ENCODE results near the gene SHD. TPM values are rescaled to one million over a fixed set of nuclear protein-coding genes. Genes with fewer than 3 reads are reported as not detected.
"Not testable (repeated sequence)": the region's sequence is repeated elsewhere in the genome, so short reads cannot be mapped to it uniquely, and the experiment has no call there.

The SHD gene
- total RNA-seq, 4 donors from 2014 or later, result not detected

DNA sequence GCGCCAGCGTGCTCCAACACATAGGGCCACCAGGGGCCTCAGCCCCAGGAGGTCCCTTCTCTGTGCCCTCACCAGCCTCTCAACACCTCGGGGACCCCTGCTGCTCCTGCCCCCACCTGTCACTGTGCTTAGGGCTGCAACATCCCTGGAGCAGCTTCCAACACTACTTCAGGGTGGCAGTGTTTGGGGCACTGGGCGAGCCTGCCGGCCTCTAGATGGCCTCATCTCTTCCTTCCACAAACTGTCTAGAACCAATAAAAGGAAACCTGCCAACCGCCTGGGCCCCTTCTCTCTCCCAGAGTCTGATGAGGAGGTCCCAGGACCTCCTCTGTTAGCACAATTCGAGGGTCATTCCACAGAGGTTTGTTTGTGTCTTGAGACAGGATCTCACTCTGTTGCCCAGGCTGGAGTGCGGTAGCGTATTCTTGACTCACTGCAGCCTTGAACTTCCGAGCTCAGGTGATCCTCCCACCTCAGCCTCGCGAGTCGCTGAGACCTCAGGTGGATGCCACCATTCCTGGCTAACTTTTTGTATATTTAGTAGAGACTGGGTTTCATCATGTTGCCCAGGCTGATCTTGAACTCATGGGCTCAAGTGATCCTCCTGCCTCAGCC is 10.1 kb upstream of the SHD start:
- Histone ChIP-seq H3K27me3 (no peaks in the 10 kb centered on the region), H3K4me1 (no peaks in the 10 kb centered on the region), H3K4me3 (no peak overlapping the region), H3K9me3 (no peaks in the 10 kb centered on the region), H3K36me3 (peaks cover 13 to 86% (median 32%) of the 10 kb centered on the region in 3 donors), H3K27ac (no peak overlapping the region)
- WGBS, 2 donors, result 84 to 94% methylated on average over 6 to 7 of the region's 13 CpGs
- intact Hi-C loops (cut with DNase I), result loop anchor here (5.0 kb wide), 1 partner anchor 83 kb away; no protein-coding TSS in a partner anchor
- TF ChIP-seq, protein P1, sequence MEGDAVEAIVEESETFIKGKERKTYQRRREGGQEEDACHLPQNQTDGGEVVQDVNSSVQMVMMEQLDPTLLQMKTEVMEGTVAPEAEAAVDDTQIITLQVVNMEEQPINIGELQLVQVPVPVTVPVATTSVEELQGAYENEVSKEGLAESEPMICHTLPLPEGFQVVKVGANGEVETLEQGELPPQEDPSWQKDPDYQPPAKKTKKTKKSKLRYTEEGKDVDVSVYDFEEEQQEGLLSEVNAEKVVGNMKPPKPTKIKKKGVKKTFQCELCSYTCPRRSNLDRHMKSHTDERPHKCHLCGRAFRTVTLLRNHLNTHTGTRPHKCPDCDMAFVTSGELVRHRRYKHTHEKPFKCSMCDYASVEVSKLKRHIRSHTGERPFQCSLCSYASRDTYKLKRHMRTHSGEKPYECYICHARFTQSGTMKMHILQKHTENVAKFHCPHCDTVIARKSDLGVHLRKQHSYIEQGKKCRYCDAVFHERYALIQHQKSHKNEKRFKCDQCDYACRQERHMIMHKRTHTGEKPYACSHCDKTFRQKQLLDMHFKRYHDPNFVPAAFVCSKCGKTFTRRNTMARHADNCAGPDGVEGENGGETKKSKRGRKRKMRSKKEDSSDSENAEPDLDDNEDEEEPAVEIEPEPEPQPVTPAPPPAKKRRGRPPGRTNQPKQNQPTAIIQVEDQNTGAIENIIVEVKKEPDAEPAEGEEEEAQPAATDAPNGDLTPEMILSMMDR (IDR thresholded peaks at IDR 0.05), result no peak
- TF ChIP-seq POLR2A (IDR thresholded peaks at IDR 0.05), result no peak
- no peak for DNase-seq

DNA sequence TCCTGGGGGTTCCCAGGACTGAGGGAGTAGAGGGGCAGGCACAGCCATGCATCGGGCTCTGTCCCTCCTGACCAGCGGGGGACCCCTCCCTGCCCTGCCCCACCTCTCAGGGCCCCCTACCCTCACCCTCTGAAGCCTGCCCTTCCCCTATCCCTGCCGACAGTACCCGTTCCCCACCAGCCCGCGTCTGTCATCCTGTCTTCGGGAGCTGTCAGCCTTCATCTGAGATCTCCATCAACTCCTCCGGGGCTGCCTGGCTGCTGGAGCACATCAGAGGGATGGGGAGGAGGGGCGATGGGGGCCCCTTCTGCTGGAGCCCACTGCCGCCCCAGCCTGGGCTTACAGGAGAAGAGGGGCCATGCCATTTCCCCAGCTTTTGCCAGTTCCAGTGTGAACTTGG is 6.2 kb upstream of the SHD start:
- 77 to 86% methylated on average over 3 to 6 of the region's 10 CpGs for WGBS, 2 donors
- Histone ChIP-seq H3K9me3 (no peaks in the 10 kb centered on the region), H3K27me3 (peaks cover 0 to 10% (median 0%) of the 10 kb centered on the region in 4 donors), H3K4me1 (no peaks in the 10 kb centered on the region), H3K4me3 (no peak overlapping the region), H3K36me3 (peaks cover 4 to 48% (median 12%) of the 10 kb centered on the region in 3 donors), H3K27ac (no peak overlapping the region)
- intact Hi-C loops (cut with DNase I), result no loop called here
- TF ChIP-seq, protein P1 (IDR thresholded peaks at IDR 0.05), result no peak
- no peak for TF ChIP-seq POLR2A (IDR thresholded peaks at IDR 0.05)
- no peak for DNase-seq

DNA sequence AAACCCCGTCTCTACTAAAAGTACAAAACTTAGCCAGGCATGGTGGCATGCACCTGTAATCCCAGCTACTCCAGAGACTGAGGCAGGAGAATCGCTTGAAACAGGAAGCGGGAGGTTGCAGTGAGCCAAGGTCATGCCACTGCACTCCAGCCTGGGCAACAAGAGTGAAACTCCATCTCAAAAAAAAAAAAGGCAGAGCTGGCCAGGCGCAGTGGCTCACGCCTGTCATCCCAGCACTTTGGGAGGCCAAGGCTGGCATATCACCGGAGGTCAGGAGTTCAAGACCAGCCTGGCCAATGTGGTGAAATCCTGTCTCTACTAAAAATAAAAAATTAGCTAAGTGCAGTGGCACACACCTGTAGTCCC is 4.8 kb upstream of the SHD start:
- WGBS, 2 donors, result 71 to 85% methylated on average over 4 to 5 of the region's 6 CpGs
- DNase-seq; intact Hi-C loops (cut with DNase I); H3K9me3 ChIP-seq; H3K4me3 ChIP-seq; H3K27ac ChIP-seq: not testable (repeated sequence)
- H3K36me3 ChIP-seq, result peaks cover 0 to 34% (median 0%) of the 10 kb centered on the region in 3 donors
- peaks cover 5 to 11% (median 7%) of the 10 kb centered on the region in 3 donors for H3K4me1 ChIP-seq
- H3K27me3 ChIP-seq, result peaks cover 6 to 24% (median 7%) of the 10 kb centered on the region in 4 donors

DNA sequence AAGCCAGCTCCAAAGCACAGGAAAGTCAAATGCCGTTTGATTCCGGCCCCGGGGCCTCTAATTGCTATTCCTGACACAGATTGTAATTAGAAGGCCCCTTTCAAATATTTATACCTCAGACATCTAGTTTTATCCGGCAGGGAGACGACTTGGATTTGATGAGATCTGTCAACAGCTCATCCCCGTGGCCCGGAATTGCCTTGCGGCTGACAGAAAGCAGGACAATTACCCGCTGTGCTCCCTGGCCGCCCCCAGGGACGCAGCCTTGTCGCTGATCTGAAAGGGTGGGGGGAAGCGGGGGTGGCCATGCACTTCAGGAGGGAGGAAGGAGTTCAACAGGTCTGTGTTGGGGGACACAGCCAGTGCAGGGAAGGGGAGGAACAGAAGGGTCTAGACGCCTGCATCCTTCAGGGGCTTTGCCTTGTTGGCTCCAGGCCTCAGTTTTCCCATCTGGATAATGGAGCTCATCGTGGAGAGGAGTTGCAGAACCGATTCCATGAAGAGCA is 1.8 kb upstream of the SHD start:
- H3K4me1 ChIP-seq, result peaks cover 11 to 20% (median 12%) of the 10 kb centered on the region in 3 donors
- WGBS, 2 donors, result 19 to 49% methylated on average over 4 to 8 of the region's 16 CpGs
- no peak for TF ChIP-seq POLR2A (IDR thresholded peaks at IDR 0.05)
- TF ChIP-seq, protein P1 (IDR thresholded peaks at IDR 0.05), result no peak
- intact Hi-C loops (cut with DNase I), result no loop called here
- peaks cover 10 to 54% (median 23%) of the 10 kb centered on the region in 4 donors for H3K27me3 ChIP-seq
- no peak for DNase-seq
- no peak overlapping the region for H3K4me3 ChIP-seq
- H3K9me3 ChIP-seq, result no peaks in the 10 kb centered on the region
- peaks cover 0 to 4% (median 0%) of the 10 kb centered on the region in 3 donors for H3K36me3 ChIP-seq
- H3K27ac ChIP-seq, result no peak overlapping the region

DNA sequence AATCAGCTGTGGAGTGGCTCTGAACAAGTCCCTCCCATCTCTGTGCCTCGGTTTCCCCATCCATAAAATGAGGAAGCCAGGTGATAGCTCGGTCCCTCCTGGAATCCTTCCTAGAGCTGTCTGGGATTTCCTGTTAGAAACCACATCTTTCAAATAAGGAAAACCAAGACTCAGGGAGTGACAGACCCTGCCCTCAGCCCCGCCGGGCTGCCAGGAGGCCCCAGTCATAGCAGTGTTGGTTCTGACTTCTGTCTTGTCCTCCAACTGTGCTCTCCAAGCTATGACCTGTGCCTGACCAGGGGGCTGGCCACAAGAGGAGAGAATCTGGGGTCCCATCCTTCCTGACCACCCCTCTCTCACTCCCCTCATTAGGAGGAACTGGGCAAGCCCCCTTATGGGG is 1.1 kb upstream of the SHD start:
- DNase-seq, result no peak
- intact Hi-C loops (cut with DNase I), result no loop called here
- peaks cover 10 to 61% (median 23%) of the 10 kb centered on the region in 4 donors for H3K27me3 ChIP-seq

More for the DNA sequence above, 1.1 kb upstream of the SHD start:
- H3K9me3 ChIP-seq, result no peaks in the 10 kb centered on the region
- TF ChIP-seq POLR2A (IDR thresholded peaks at IDR 0.05), result no peak
- TF ChIP-seq, protein P1 (IDR thresholded peaks at IDR 0.05), result no peak
- peaks cover 11 to 20% (median 12%) of the 10 kb centered on the region in 3 donors for H3K4me1 ChIP-seq
- H3K27ac ChIP-seq, result no peak overlapping the region
- H3K36me3 ChIP-seq, result no peaks in the 10 kb centered on the region
- no peak overlapping the region for H3K4me3 ChIP-seq
- 24 to 39% methylated on average over 4 of the region's 4 CpGs for WGBS, 2 donors
